Stomach (tissue), 9 donors: Measurements from ENCODE around the gene ADORA1. TPM values are rescaled to one million over a fixed set of nuclear protein-coding genes. Genes with fewer than 3 reads are reported as not detected.

Experiments
- DNase-seq, 2 donors: peaks; one replicate each; pipeline versions ENCODE4 v3.0.0 to v3.0.0-alpha.2; 2013 to 2019
- H3K27ac ChIP-seq, 5 donors: fragments of 200-600 bp in 4 of 5; sonication (generic) in 4 of 5; one replicate each; pipeline ENCODE4 v1.5.1; 2013 to 2019; ENCODE audit warnings: mild to moderate bottlenecking in 1 of 5, moderate library complexity in 1 of 5
- H3K27me3 ChIP-seq, 3 donors: fragments of 200-600 bp; sonication (generic); one replicate each; pipeline ENCODE4 v1.5.1; 2017 to 2019; ENCODE audit warnings: mixed run types in 1 of 3
- H3K36me3 ChIP-seq, 4 donors: fragments of 200-600 bp; sonication (generic); 1 replicate in 3 of 4; 2 replicates in 1 of 4; pipeline ENCODE4 v1.5.1; 2016 to 2019
- H3K4me1 ChIP-seq, 4 donors: fragments of 200-600 bp; sonication (generic); one replicate each; pipeline ENCODE4 v1.5.1; 2016 to 2019
- H3K4me3 ChIP-seq, 4 donors: fragments of 200-600 bp; sonication (generic) in 3 of 4; one replicate each; pipeline ENCODE4 v1.5.1; 2016 to 2019; ENCODE audit warnings: mild to moderate bottlenecking in 1 of 4
- H3K9me3 ChIP-seq, 4 donors: fragments of 200-600 bp; sonication (generic); one replicate each; pipeline ENCODE4 v1.5.1; 2016 to 2019
- EP300 ChIP-seq: sonication (generic); formaldehyde crosslinking; IDR thresholded peaks from one replicate; pipeline ENCODE4 v1.6.1; 2017; ENCODE audit warnings: antibody characterized with exemption
- POLR2A ChIP-seq, 4 donors: fragments of 450-650 bp; IDR thresholded peaks; one replicate each; pipeline ENCODE4 v1.6.1; 2016; ENCODE audit warnings: antibody characterized with exemption in 4 of 4, control low read depth in 2 of 4, mild to moderate bottlenecking in 1 of 4, moderate library complexity in 1 of 4
- POLR2AphosphoS5 ChIP-seq, 3 donors: sonication (generic); formaldehyde crosslinking; IDR thresholded peaks; one replicate each; pipeline ENCODE4 v1.6.1; 2016; ENCODE audit warnings: antibody characterized with exemption in 3 of 3
- WGBS, 5 donors: extraction: QIAGEN DNeasy Blood & Tissue Kit in 3 of 5; methylation state at CpG; one replicate each; pipeline versions ENCODE4 v1.1.5 to v1.1.7; 2013 to 2018; 5-methylcytosine and 5-hydroxymethylcytosine counted together
- intact Hi-C: fragments of 100-400 bp; cut with DNase I; formaldehyde crosslinking; loops from one replicate; pipeline ENCODE4 v1.15.1; 2023; ENCODE audit warnings: low total_unique reads
- polyA plus RNA-seq, 3 donors: library from polyadenylated mRNA; stranded (reverse); fragments of 200-250 nt; gene quantifications; one replicate each; pipeline ENCODE4 v1.2.3, GENCODE V29; 2013
- total RNA-seq, 5 donors: library from RNA; depleted of rRNA; stranded (reverse); fragments of >200 nt; gene quantifications; one replicate each; pipeline versions ENCODE4 v1.1.0 to v1.2.3, GENCODE V29; 2014 to 2016
- TF ChIP-seq, protein P1 (sequence below), 7 experiments: fragments of 450-650 bp in 4 of 7; fragments of 200-600 bp in 3 of 7; sonication (generic) in 3 of 7; IDR thresholded peaks; one replicate each; pipeline ENCODE4 v1.5.1; 2016 to 2019; ENCODE audit warnings: antibody characterized with exemption in 7 of 7, control low read depth in 2 of 7, mild to moderate bottlenecking in 1 of 7
- donor health status: healthy with polysubstance abuse.
- donor health status: Bipolar disorder and iron deficiency.
- donor health status: healthy.

The ADORA1 gene
- total and polyA plus RNA-seq, 8 donors, result 0.18 to 4.2 (median 2.1) TPM; not detected in 2

- TF ChIP-seq EP300, result no peak
- TF ChIP-seq POLR2A (IDR thresholded peaks at IDR 0.05), result no peak
- TF ChIP-seq, protein P1, sequence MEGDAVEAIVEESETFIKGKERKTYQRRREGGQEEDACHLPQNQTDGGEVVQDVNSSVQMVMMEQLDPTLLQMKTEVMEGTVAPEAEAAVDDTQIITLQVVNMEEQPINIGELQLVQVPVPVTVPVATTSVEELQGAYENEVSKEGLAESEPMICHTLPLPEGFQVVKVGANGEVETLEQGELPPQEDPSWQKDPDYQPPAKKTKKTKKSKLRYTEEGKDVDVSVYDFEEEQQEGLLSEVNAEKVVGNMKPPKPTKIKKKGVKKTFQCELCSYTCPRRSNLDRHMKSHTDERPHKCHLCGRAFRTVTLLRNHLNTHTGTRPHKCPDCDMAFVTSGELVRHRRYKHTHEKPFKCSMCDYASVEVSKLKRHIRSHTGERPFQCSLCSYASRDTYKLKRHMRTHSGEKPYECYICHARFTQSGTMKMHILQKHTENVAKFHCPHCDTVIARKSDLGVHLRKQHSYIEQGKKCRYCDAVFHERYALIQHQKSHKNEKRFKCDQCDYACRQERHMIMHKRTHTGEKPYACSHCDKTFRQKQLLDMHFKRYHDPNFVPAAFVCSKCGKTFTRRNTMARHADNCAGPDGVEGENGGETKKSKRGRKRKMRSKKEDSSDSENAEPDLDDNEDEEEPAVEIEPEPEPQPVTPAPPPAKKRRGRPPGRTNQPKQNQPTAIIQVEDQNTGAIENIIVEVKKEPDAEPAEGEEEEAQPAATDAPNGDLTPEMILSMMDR (IDR thresholded peaks at IDR 0.05), result no peak
- TF ChIP-seq POLR2AphosphoS5 (IDR thresholded peaks at IDR 0.05), result no peak
Measured at GRCh38 chr1:203150511-203151297, 23.2 kb downstream of the ADORA1 start.

GRCh38 chr1:203151362-203152157 is 24.0 kb downstream of the ADORA1 start:
- DNase-seq, result no peak
- TF ChIP-seq POLR2AphosphoS5 (IDR thresholded peaks at IDR 0.05) (no peak), EP300 (no peak), POLR2A (IDR thresholded peaks at IDR 0.05) (no peak)
- TF ChIP-seq, protein P1 (IDR thresholded peaks at IDR 0.05), result no peak
- H3K9me3 ChIP-seq, result no peaks in the 10 kb centered on the region

More at GRCh38 chr1:203150511-203151297, 23.2 kb downstream of the ADORA1 start:
- intact Hi-C loops, result no loop called here
- WGBS, 5 donors, result 71 to 87% (median 81%) methylated on average over 8 to 9 of the region's 9 CpGs
- Histone ChIP-seq H3K9me3 (no peaks in the 10 kb centered on the region), H3K4me3 (no peak overlapping the region), H3K36me3 (no peaks in the 10 kb centered on the region), H3K4me1 (no peaks in the 10 kb centered on the region), H3K27ac (no peak overlapping the region), H3K27me3 (peaks cover 0 to 3% (median 0%) of the 10 kb centered on the region in 3 donors)
- DNase-seq, result no peak

GRCh38 chr1:203152158-203153034 is 24.9 kb downstream of the ADORA1 start:
- no peak for DNase-seq
- TF ChIP-seq POLR2AphosphoS5 (IDR thresholded peaks at IDR 0.05), result no peak
- no peak for TF ChIP-seq POLR2A (IDR thresholded peaks at IDR 0.05)
- TF ChIP-seq, protein P1 (IDR thresholded peaks at IDR 0.05), result no peak
- no peak for TF ChIP-seq EP300
- H3K4me1 ChIP-seq, result no peaks in the 10 kb centered on the region
- no peaks in the 10 kb centered on the region for H3K9me3 ChIP-seq
- H3K36me3 ChIP-seq, result no peaks in the 10 kb centered on the region
- no peak overlapping the region for H3K27ac ChIP-seq
- H3K4me3 ChIP-seq, result no peak overlapping the region
- WGBS, 5 donors, result 73 to 89% (median 84%) methylated on average over 9 to 10 of the region's 10 CpGs
- intact Hi-C loops, result no loop called here
- peaks cover 0 to 3% (median 0%) of the 10 kb centered on the region in 3 donors for H3K27me3 ChIP-seq

More at GRCh38 chr1:203151362-203152157, 24.0 kb downstream of the ADORA1 start:
- Histone ChIP-seq H3K27ac (no peak overlapping the region), H3K4me3 (no peak overlapping the region), H3K27me3 (peaks cover 0 to 3% (median 0%) of the 10 kb centered on the region in 3 donors), H3K36me3 (no peaks in the 10 kb centered on the region), H3K4me1 (no peaks in the 10 kb centered on the region)
- 64 to 76% (median 70%) methylated on average over 9 of the region's 9 CpGs for whole genome bisulfite sequencing, 5 donors
- intact Hi-C loops, result no loop called here
